Lung (tissue), 12 donors: ENCODE data around the gene CHST10. TPM values are rescaled to one million over a fixed set of nuclear protein-coding genes. Genes with fewer than 3 reads are reported as not detected.

Source experiments
- ATAC-seq: fragments of 200-7000 bp; cut with Tn5 transposase; one replicate; pipeline ENCODE4 v1.9.1; 2020; ENCODE audit warnings: moderate number of reproducible peaks; ENCODE audit not compliant: insufficient read depth, low FRiP score
- DNase-seq, 3 donors: peaks; one replicate each; pipeline ENCODE4 v3.0.0-alpha.2; 2013 to 2017
- H3K27ac ChIP-seq, 2 donors: one replicate each; pipeline ENCODE4 v1.5.1; 2013; ENCODE audit warnings: mild to moderate bottlenecking in 2 of 2, moderate library complexity in 2 of 2, control low read depth in 1 of 2, inconsistent platforms in 1 of 2, low read depth in 1 of 2, low read length in 1 of 2
- H3K27me3 ChIP-seq, 3 donors: one replicate each; pipeline ENCODE4 v1.5.1; 2013; ENCODE audit warnings: low read length in 2 of 3; ENCODE audit not compliant: control insufficient read depth in 3 of 3, insufficient read depth in 3 of 3
- H3K36me3 ChIP-seq, 4 donors: one replicate each; pipeline ENCODE4 v1.5.1; 2013; ENCODE audit warnings: low read length in 4 of 4, mild to moderate bottlenecking in 1 of 4, moderate library complexity in 1 of 4; ENCODE audit not compliant: control insufficient read depth in 4 of 4, insufficient read depth in 4 of 4
- H3K4me1 ChIP-seq, 5 donors: one replicate each; pipeline ENCODE4 v1.5.1; 2013; ENCODE audit warnings: low read length in 5 of 5, mild to moderate bottlenecking in 2 of 5, moderate library complexity in 1 of 5; ENCODE audit not compliant: control insufficient read depth in 5 of 5, insufficient read depth in 5 of 5
- H3K4me3 ChIP-seq: one replicate; pipeline ENCODE4 v1.5.1; 2013; ENCODE audit warnings: mild to moderate bottlenecking, control low read depth, moderate library complexity
- H3K9ac ChIP-seq, 2 donors: one replicate each; pipeline ENCODE4 v1.5.1; 2013; ENCODE audit warnings: low read length in 2 of 2, control low read depth in 1 of 2; ENCODE audit not compliant: insufficient read depth in 1 of 2
- H3K9me3 ChIP-seq, 4 donors: one replicate each; pipeline ENCODE4 v1.5.1; 2013; ENCODE audit warnings: low read length in 3 of 4, mild to moderate bottlenecking in 1 of 4, moderate library complexity in 1 of 4; ENCODE audit not compliant: control insufficient read depth in 4 of 4, insufficient read depth in 3 of 4
- CTCF ChIP-seq: IDR thresholded peaks from 2 replicates; pipeline ENCODE4 v1.5.1; 2012; ENCODE audit warnings: mild to moderate bottlenecking; ENCODE audit errors: control extremely low read depth, extremely low read depth
- WGBS, 2 donors: extraction: QIAGEN DNeasy Blood & Tissue Kit; methylation state at CpG; one replicate each; pipeline ENCODE4 v1.1.7; 2013; 5-methylcytosine and 5-hydroxymethylcytosine counted together
- polyA plus RNA-seq, 2 donors: library from polyadenylated mRNA; stranded (reverse); fragments of 200-250 nt; gene quantifications; one replicate each; pipeline ENCODE4 v1.2.1, GENCODE V29; 2013
- total RNA-seq, 2 donors: library from RNA; depleted of rRNA in 1 of 2; stranded (reverse); fragments of >200 nt in 1 of 2; gene quantifications; one replicate each; pipeline ENCODE4 v1.2.1, GENCODE V29; 2014 to 2021
- donor health status: control.
- donor health status: control.
- donor health status: Bipolar disorder and iron deficiency.
- donor health status: healthy.
- donor health status: DM: yes; HTN: yes; CAD: no.

Gene CHST10
- total and polyA plus RNA-seq, 4 donors: 5.1 to 22.4 (median 8.0) TPM

GRCh38 chr2:100409975-100410647 is 7.4 kb downstream of the CHST10 start:
- Histone ChIP-seq H3K4me1 (peaks cover 0 to 7% (median 2%) of the 10 kb centered on the region in 5 donors), H3K36me3 (peaks cover 3 to 28% (median 11%) of the 10 kb centered on the region in 4 donors), H3K4me3 (no peak overlapping the region), H3K9ac (no peak overlapping the region), H3K9me3 (no peaks in the 10 kb centered on the region), H3K27me3 (no peaks in the 10 kb centered on the region), H3K27ac (no peak overlapping the region)
- no peak for ATAC-seq
- DNase-seq: peak in 1 of 3 donors; percentile 23
- no peak for TF ChIP-seq CTCF
- WGBS, 2 donors: 90 to 95% methylated on average over 8 of the region's 8 CpGs

GRCh38 chr2:100409461-100409860 is 8.0 kb downstream of the CHST10 start:
- no peaks in the 10 kb centered on the region for H3K9me3 ChIP-seq
- no peaks in the 10 kb centered on the region for H3K27me3 ChIP-seq
- no peak overlapping the region for H3K9ac ChIP-seq
- peaks cover 0 to 6% (median 2%) of the 10 kb centered on the region in 5 donors for H3K4me1 ChIP-seq
- no peak overlapping the region for H3K4me3 ChIP-seq
- no peak for TF ChIP-seq CTCF
- H3K27ac ChIP-seq: no peak overlapping the region
- no peak for DNase-seq
- WGBS, 2 donors: 87 to 94% methylated on average over 5 of the region's 5 CpGs
- no peak for ATAC-seq
- peaks cover 0 to 23% (median 13%) of the 10 kb centered on the region in 4 donors for H3K36me3 ChIP-seq

- DNase-seq: no peak
- Histone ChIP-seq H3K4me3 (no peak overlapping the region), H3K27ac (no peak overlapping the region), H3K9ac (no peak overlapping the region), H3K36me3 (peaks cover 0 to 18% (median 15%) of the 10 kb centered on the region in 4 donors), H3K9me3 (no peaks in the 10 kb centered on the region), H3K27me3 (no peaks in the 10 kb centered on the region), H3K4me1 (peaks cover 0 to 4% (median 2%) of the 10 kb centered on the region in 5 donors)
- no peak for ATAC-seq
- 92 to 94% methylated on average over 8 of the region's 8 CpGs for WGBS, 2 donors
- TF ChIP-seq CTCF: no peak
Observed at GRCh38 chr2:100408941-100409340, 8.5 kb downstream of the CHST10 start.
